Karpas-422 (cell line): ENCODE results near the gene CD72. TPM values are rescaled to one million over a fixed set of nuclear protein-coding genes. Genes with fewer than 3 reads are reported as not detected.
"Not testable (repeated sequence)": the region's sequence is repeated elsewhere in the genome, so short reads cannot be mapped to it uniquely, and the experiment has no call there.

Source experiments
- DNase-seq: peaks from one replicate; pipeline ENCODE4 v3.0.0-alpha.2; 2015
- H2AFZ ChIP-seq: fragments of 200-600 bp; sonication (generic); 2 replicates; pipeline ENCODE4 v1.6.1; 2014; ENCODE audit warnings: antibody characterized with exemption, low read length, mixed read lengths
- H3K27ac ChIP-seq: fragments of 200-600 bp; sonication (generic); 2 replicates; pipeline ENCODE4 v1.5.1; 2014; ENCODE audit warnings: mild to moderate bottlenecking, low read length, moderate library complexity
- H3K27me3 ChIP-seq: fragments of 200-600 bp; sonication (generic); 2 replicates; pipeline ENCODE4 v1.6.1; 2014; ENCODE audit warnings: low read length, mixed read lengths
- H3K36me3 ChIP-seq: fragments of 200-600 bp; sonication (generic); 2 replicates; pipeline ENCODE4 v1.6.1; 2014; ENCODE audit warnings: low read length, mixed read lengths; ENCODE audit not compliant: insufficient read depth
- H3K4me1 ChIP-seq: fragments of 200-600 bp; sonication (generic); 2 replicates; pipeline ENCODE4 v1.6.1; 2014; ENCODE audit warnings: mild to moderate bottlenecking, low read length, mixed read lengths
- H3K4me2 ChIP-seq: fragments of 200-600 bp; sonication (generic); 2 replicates; pipeline ENCODE4 v1.6.1; 2014; ENCODE audit warnings: low read length, low read depth, mild to moderate bottlenecking; ENCODE audit not compliant: poor library complexity, severe bottlenecking
- H3K4me3 ChIP-seq: fragments of 200-600 bp; sonication (generic); 2 replicates; pipeline ENCODE4 v1.5.1; 2014; ENCODE audit warnings: mild to moderate bottlenecking, antibody characterized with exemption, low read length, mixed read lengths
- H3K79me2 ChIP-seq: fragments of 200-600 bp; sonication (generic); 2 replicates; pipeline ENCODE4 v1.6.1; 2014; ENCODE audit warnings: mild to moderate bottlenecking, low read length, mixed read lengths
- H3K9ac ChIP-seq: fragments of 200-600 bp; sonication (generic); 2 replicates; pipeline ENCODE4 v1.6.0; 2014; ENCODE audit warnings: low read length
- H3K9me2 ChIP-seq: fragments of 200-600 bp; sonication (generic), shearing (Covaris generic); replicated peaks from 2 replicates; pipeline ENCODE4 v1.6.0; 2014; ENCODE audit warnings: mild to moderate bottlenecking, low read length, moderate library complexity; ENCODE audit not compliant: insufficient read depth
- H3K9me3 ChIP-seq: fragments of 300-700, 200-600 bp; sonication (generic); 2 replicates; pipeline ENCODE4 v1.6.1; 2014; ENCODE audit warnings: low read length, mixed read lengths
- H4K20me1 ChIP-seq: fragments of 200-600 bp; sonication (generic); 2 replicates; pipeline ENCODE4 v1.6.1; 2014; ENCODE audit warnings: mild to moderate bottlenecking, antibody characterized with exemption, low read length, low read depth; ENCODE audit not compliant: insufficient read depth
- total RNA-seq: library from RNA; depleted of rRNA; stranded (reverse); fragments of >200 nt; shearing (Covaris generic); gene quantifications from 2 replicates; pipeline ENCODE4 v1.2.3, GENCODE V29; 2014; ENCODE audit warnings: low replicate concordance

CD72 gene
- total RNA-seq, 1 experiment from 2014 or later: 7.8 TPM

DNA sequence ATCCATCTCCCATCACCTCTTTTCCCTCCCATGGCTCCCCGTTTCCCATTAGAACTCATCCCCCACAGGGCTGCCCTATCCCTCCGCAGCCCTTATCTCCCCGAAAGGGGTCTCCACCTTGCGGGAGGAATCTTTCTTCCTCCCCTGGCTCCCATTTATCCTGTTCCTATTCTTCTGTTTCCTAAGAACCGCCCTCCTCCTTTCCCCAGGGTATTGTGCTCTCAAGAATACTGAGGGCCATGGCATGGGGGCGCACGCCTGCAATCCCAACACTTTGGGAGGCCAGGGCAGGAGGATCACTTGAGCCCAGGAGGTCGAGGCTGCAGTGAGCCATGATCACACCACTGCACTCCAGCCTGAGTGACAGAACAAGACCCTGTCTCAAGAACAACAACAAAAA, 665 bp downstream of the CD72 start:
- Histone ChIP-seq H3K9me3 (no peaks in the 10 kb centered on the region), H3K9ac (peak overlapping the region; percentile 49), H3K27ac (no peak overlapping the region), H3K36me3 (no peaks in the 10 kb centered on the region), H3K4me1 (peaks cover 33% of the 10 kb centered on the region), H2AFZ (0 out of 2 replicates have a peak overlapping the region, but pooled peaks have one; percentile 18), H3K4me3 (peak overlapping the region; percentile 23; the same call in 1 of the 2 replicates), H3K79me2 (no peaks in the 10 kb centered on the region), H4K20me1 (no peaks in the 10 kb centered on the region), H3K4me2 (peak overlapping the region; percentile 27), H3K27me3 (no peaks in the 10 kb centered on the region; the same call in 1 of the 2 replicates), H3K9me2 (no peaks in the 10 kb centered on the region)
- DNase-seq: no peak

DNA sequence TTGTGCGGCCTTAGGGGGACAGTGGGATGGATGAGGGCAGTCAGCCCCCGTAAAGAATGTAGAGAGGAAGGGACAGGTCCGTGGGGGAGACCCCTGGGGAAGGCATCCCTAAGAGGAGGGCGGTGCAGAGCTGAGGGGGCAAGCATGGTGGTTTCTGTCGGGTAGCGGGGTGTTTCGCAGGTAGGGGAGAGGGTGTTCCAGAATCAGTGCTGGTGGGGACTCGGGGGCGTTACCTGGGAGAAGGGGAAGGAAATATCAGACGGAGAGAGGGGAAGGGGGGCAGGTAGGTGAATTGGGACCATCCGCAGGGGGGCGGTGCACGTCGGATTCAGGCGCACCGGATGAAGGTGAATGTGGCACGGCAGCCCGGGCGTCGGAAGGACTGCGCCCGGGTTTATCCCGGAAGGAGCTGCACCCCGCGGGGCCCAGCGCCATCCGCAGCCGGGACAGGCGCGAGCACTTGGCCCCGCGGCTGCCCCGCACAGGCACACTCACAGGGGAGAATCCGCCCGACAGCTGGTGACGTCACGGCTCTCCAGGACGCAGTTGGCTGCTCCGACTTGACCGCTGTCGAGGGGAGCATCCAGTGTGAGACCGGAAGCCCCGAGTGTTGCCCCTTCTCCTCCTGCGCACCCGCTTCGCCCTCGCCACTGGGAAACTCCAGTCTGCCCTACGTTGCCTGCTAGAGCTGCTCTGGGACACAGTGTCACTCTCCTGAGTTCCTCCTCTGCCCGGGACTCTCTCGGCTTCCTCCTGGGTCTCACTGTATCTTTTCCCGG, 1.3 kb downstream of the CD72 start:
- Histone ChIP-seq H3K4me3 (peak overlapping the region; percentile 23; the same call in 1 of the 2 replicates), H3K9ac (peak overlapping the region; percentile 34), H3K27me3 (no peaks in the 10 kb centered on the region; the same call in 1 of the 2 replicates), H3K4me2 (peak overlapping the region; percentile 27), H3K9me3 (no peaks in the 10 kb centered on the region), H3K9me2 (no peaks in the 10 kb centered on the region), H4K20me1 (no peaks in the 10 kb centered on the region), H3K79me2 (no peaks in the 10 kb centered on the region), H2AFZ (peak overlapping the region; percentile 18; the same call in 1 of the 2 replicates), H3K36me3 (no peaks in the 10 kb centered on the region), H3K27ac (no peak overlapping the region), H3K4me1 (peaks cover 33% of the 10 kb centered on the region)
- DNase-seq: no peak

DNA sequence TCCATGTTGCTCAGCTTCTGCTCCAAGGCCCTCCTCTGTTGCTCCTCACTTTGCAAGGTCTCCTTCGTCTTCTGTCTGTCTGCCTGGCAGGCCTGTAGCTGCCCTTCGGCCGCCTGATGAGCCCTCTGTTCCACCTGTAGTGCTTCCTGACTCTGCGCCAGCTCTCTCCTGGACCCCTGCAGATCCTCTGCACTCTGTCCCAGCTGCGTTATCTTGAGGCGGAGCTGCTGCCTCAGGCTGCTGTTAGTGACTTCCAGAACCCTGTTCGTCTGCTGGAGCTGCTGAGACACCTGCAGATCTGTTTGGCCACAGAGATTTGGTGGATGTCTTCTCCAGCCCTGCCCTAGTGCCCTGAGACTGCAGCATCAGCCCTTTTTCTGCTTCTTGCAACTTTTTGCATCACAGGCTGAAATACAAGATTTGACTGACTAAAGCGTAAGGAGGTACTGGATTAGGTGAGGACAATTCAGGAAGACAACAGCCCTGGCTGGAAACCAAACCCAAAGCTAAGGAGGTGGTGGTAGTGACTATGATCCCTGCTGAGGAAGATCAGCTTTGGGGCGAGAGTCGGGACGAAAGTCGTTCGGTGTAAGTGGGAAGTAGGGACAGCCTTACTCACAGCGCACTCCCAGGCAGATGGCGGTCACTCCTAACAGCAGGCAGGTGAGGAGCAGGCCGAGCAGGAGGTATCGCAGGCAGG, 2.1 kb downstream of the CD72 start:
- Histone ChIP-seq H3K9me2 (no peaks in the 10 kb centered on the region), H2AFZ (no peak overlapping the region), H3K27ac (no peak overlapping the region), H3K4me3 (no peak overlapping the region), H3K27me3 (no peaks in the 10 kb centered on the region; the same call in 1 of the 2 replicates), H4K20me1 (no peaks in the 10 kb centered on the region), H3K9ac (no peak overlapping the region), H3K9me3 (no peaks in the 10 kb centered on the region), H3K36me3 (no peaks in the 10 kb centered on the region), H3K4me2 (no peak overlapping the region), H3K4me1 (peaks cover 33% of the 10 kb centered on the region), H3K79me2 (no peaks in the 10 kb centered on the region)
- DNase-seq: no peak

DNA sequence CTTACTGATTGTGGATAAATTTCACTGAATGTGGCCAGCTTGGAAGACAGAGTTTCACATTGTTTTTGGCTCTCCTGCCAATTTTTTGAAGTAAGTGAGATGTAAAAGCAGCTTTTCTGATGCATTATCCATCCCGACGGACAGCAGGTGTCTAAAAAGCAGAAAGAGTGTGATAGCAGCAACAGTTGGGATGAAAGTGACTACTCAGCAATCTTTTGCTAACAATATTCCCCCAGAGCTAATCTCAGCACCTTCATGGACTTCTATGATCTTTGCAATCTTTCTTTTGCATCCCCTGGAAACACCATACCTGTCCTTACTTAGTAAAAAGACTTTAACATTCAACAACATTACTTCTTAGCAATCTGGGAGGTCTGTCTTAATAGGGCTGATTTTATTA, 5.4 kb downstream of the CD72 start:
- H3K4me3 ChIP-seq: no peak overlapping the region
- no peaks in the 10 kb centered on the region for H3K79me2 ChIP-seq
- H3K36me3 ChIP-seq: no peaks in the 10 kb centered on the region
- H3K27me3 ChIP-seq: no peaks in the 10 kb centered on the region; the same call in 1 of the 2 replicates
- no peak overlapping the region for H3K4me2 ChIP-seq
- no peak overlapping the region for H3K27ac ChIP-seq
- no peaks in the 10 kb centered on the region for H3K9me3 ChIP-seq
- H3K4me1 ChIP-seq: peaks cover 11% of the 10 kb centered on the region
- no peaks in the 10 kb centered on the region for H3K9me2 ChIP-seq
- no peak overlapping the region for H3K9ac ChIP-seq
- no peak for DNase-seq
- H2AFZ ChIP-seq: no peak overlapping the region
- H4K20me1 ChIP-seq: no peaks in the 10 kb centered on the region

DNA sequence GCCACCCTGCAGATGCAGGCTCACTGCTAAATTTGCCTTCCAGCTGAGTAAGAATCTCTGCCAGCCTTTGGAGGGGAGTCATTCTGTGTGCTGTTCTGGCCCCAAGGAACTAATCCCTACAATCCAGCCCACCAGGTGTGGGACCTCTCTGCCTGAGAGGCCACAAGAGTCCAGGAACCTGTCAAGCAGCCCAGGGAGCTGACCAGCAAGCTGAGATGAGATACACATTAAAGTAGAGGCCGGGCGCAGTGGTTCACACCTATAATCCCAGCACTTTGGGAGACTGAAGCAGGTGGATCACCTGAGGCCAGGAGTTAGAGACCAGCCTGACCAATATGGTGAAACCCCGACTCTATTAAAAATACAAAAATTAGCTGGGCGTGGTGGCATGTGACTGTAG, 6.1 kb downstream of the CD72 start:
- not testable (repeated sequence) for H3K4me1 ChIP-seq, H3K4me3 ChIP-seq, H3K36me3 ChIP-seq, H3K79me2 ChIP-seq, H3K27ac ChIP-seq, DNase-seq, H3K9me3 ChIP-seq, H4K20me1 ChIP-seq, H3K9ac ChIP-seq, H3K27me3 ChIP-seq, H2AFZ ChIP-seq, H3K9me2 ChIP-seq, H3K4me2 ChIP-seq

DNA sequence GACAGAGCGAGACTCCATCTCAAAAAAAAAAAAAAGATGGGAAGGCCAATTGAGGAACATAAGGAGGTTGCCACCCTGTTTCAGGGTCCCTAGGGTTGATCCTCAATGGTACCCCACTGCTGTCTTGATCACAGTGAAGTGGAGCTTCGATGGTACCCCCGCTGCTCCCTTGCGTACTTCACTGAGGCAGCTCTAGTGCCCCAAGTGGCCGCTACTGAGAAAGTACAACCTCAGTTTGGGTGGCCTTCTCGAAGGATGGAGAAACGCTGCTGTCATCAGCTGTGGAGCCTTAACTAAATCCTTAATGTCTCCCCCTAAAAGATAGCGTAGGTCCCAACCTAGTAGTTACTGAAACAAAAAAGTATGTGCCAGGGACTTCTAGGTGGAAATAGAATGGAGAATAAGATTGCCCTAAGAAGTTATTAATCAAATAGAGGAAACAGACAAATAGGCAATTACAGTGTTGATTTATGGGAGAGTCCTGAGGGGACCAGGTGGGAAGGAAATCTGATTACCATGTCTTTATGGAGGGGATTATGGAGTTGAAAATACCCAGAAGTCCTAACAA, 6.9 kb downstream of the CD72 start:
- no peak overlapping the region for H2AFZ ChIP-seq
- H3K4me2 ChIP-seq: no peak overlapping the region
- peaks cover 8% of the 10 kb centered on the region for H3K4me1 ChIP-seq
- no peak overlapping the region for H3K9ac ChIP-seq
- H3K79me2 ChIP-seq: peaks cover 8% of the 10 kb centered on the region
- H3K9me3 ChIP-seq: no peaks in the 10 kb centered on the region
- DNase-seq: peak; percentile 85
- no peaks in the 10 kb centered on the region for H4K20me1 ChIP-seq
- no peak overlapping the region for H3K4me3 ChIP-seq
- H3K36me3 ChIP-seq: no peaks in the 10 kb centered on the region
- no peaks in the 10 kb centered on the region for H3K9me2 ChIP-seq
- H3K27ac ChIP-seq: no peak overlapping the region
- no peaks in the 10 kb centered on the region for H3K27me3 ChIP-seq

DNA sequence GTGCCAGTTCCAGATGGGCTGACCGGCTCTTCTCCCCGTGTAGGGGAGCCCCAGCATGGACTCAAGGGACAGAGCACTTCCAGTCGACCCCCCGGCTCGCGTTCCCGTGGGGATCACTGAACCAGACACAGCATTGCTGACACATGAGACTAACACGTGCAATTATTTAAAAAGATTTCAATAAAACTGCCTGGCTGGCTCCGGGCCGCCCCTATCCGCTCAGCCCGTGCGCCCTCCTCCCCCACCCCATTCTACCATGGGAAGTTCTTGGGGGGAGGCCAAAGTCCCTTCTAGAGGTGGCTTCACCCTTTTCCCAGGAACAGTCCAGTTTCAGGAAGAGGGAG, 8.4 kb downstream of the CD72 start:
- Histone ChIP-seq H3K9me3 (no peaks in the 10 kb centered on the region), H3K9me2 (no peaks in the 10 kb centered on the region), H3K27me3 (no peaks in the 10 kb centered on the region), H3K79me2 (peaks cover 15% of the 10 kb centered on the region), H3K36me3 (no peaks in the 10 kb centered on the region), H2AFZ (no peak overlapping the region), H4K20me1 (no peaks in the 10 kb centered on the region), H3K9ac (no peak overlapping the region), H3K4me3 (no peak overlapping the region), H3K4me1 (peaks cover 13% of the 10 kb centered on the region), H3K27ac (no peak overlapping the region), H3K4me2 (no peak overlapping the region)
- no peak for DNase-seq
